Measurements from ENCODE around the gene ITGAE. TPM values are rescaled to one million over a fixed set of nuclear protein-coding genes. Genes with fewer than 3 reads are reported as not detected.

Gene ITGAE
- total and polyA plus RNA-seq, 10 of the 15 experiments (the other 5 are each of a cell fraction or from before 2014, with no cell fraction given): 13.1 to 161 (median 34.8) TPM

GRCh38 chr17:3683054-3683511 lies 117.9 kb downstream of the ITGAE start (continued):
- TF ChIP-seq RELB (IDR thresholded peaks at IDR 0.05; ENCODE audit: low read depth) (no peak), EP300 (IDR thresholded peaks at IDR 0.05; ENCODE audit: borderline replicate concordance in 1 of 2, control insufficient read depth in 1 of 2, low read depth in 2 of 2, low read length in 2 of 2) (no peak), ZNF217 (IDR thresholded peaks at IDR 0.05) (peak; percentile 50; the same call in 1 of the 2 replicates), TCF12 (IDR thresholded peaks at IDR 0.05; ENCODE audit: low read depth, low read length) (0 out of 2 replicates have a peak, but pooled peaks have one; percentile 9), SKIL (IDR thresholded peaks at IDR 0.05; ENCODE audit: low read depth, poor library complexity, severe bottlenecking) (peak; percentile 56)

- in situ Hi-C loops (cut with MboI): loop anchor here (5.0 kb wide), 1 partner anchor 140 kb away; no protein-coding TSS in a partner anchor
- H3K79me2 ChIP-seq (ENCODE audit: control insufficient read depth, insufficient read depth, low read length): no peaks in the 10 kb centered on the region
- H3K36me3 ChIP-seq (ENCODE audit: control insufficient read depth in 2 of 2, insufficient read depth in 2 of 2, low read length in 1 of 2): peaks cover 0 to 4% of the 10 kb centered on the region in 2 experiments; a peak in 2 of 4 replicates
- H3K27me3 ChIP-seq (replicated peaks in 1 of 2; ENCODE audit: control insufficient read depth in 2 of 2, insufficient read depth in 2 of 2, low read length in 1 of 2): no peaks in the 10 kb centered on the region
- peaks cover 6% of the 10 kb centered on the region; the same call in 1 of the 2 replicates for H3K4me1 ChIP-seq (ENCODE audit: control insufficient read depth, insufficient read depth, low read length)
- no peak overlapping the region for H3K4me3 ChIP-seq
- no peaks in the 10 kb centered on the region for H3K9me3 ChIP-seq (replicated peaks; ENCODE audit: control insufficient read depth, insufficient read depth, low read length)
- no peak for DNase-seq (ENCODE audit: low read depth, low spot score)
- no peak for FAIRE-seq
- no peak overlapping the region for H3K4me2 ChIP-seq (ENCODE audit: control insufficient read depth, insufficient read depth)
- H3K9ac ChIP-seq (ENCODE audit: control insufficient read depth, insufficient read depth, low read length): no peak overlapping the region
- H2AFZ ChIP-seq (ENCODE audit: control insufficient read depth, low read depth, low read length): no peak overlapping the region
- CTCF ChIA-PET: interaction anchor here (0.5 to 5.1 kb wide), 13 partner anchors 10 to 212 kb away, joined by 3 to 105 read pairs (median 6); partner anchors contain the start of gene HASPIN
- BruUV-seq (replicated peaks): no TSS peak
- H3K27ac ChIP-seq (ENCODE audit: control insufficient read depth, insufficient read depth): no peak overlapping the region
- SMC1A ChIA-PET (ENCODE audit: uncharacterized antibody, unreplicated experiment): interaction anchor here (1.5 to 2.7 kb wide), 3 partner anchors 51 to 145 kb away, joined by 7 to 17 read pairs (median 13); no protein-coding TSS in a partner anchor
- RAD21 ChIA-PET (ENCODE audit: unreplicated experiment): interaction anchor here (0.8 to 2.7 kb wide), 5 partner anchors 45 to 146 kb away, joined by 4 to 24 read pairs (median 5); no protein-coding TSS in a partner anchor
- POLR2A ChIA-PET: interaction anchor here (0.5 kb wide), 1 partner anchor 130 kb away, joined by 6 read pairs; no protein-coding TSS in a partner anchor
- ATAC-seq: no peak
- intact Hi-C loops (cut with micrococcal nuclease; ENCODE audit: unreplicated experiment): loop anchor here (2.0 kb wide), 2 partner anchors 51 to 145 kb away; no protein-coding TSS in a partner anchor
- H4K20me1 ChIP-seq (ENCODE audit: control insufficient read depth, insufficient read depth): no peaks in the 10 kb centered on the region
- TF ChIP-seq ZNF217 (IDR thresholded peaks at IDR 0.05) (no peak), POLR2A (IDR thresholded peaks at IDR 0.05; ENCODE audit: low read depth, low read length) (peak; percentile 45)
- 88% methylated on average over 12 of the region's 12 CpGs for WGBS (ENCODE audit: insufficient coverage, insufficient replicate concordance, low lambda C conversion rate, missing lambda C conversion rate)
Observed at GRCh38 chr17:3682033-3682432, 119.0 kb downstream of the ITGAE start.

All from GM12878 (cell line).